ENCODE results near the gene STK39.

Gene STK39

GRCh38 chr2:168062054-168062453, 185.3 kb downstream of the STK39 start:
- TF ChIP-seq, protein P1, sequence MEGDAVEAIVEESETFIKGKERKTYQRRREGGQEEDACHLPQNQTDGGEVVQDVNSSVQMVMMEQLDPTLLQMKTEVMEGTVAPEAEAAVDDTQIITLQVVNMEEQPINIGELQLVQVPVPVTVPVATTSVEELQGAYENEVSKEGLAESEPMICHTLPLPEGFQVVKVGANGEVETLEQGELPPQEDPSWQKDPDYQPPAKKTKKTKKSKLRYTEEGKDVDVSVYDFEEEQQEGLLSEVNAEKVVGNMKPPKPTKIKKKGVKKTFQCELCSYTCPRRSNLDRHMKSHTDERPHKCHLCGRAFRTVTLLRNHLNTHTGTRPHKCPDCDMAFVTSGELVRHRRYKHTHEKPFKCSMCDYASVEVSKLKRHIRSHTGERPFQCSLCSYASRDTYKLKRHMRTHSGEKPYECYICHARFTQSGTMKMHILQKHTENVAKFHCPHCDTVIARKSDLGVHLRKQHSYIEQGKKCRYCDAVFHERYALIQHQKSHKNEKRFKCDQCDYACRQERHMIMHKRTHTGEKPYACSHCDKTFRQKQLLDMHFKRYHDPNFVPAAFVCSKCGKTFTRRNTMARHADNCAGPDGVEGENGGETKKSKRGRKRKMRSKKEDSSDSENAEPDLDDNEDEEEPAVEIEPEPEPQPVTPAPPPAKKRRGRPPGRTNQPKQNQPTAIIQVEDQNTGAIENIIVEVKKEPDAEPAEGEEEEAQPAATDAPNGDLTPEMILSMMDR (conservative IDR thresholded peaks at IDR 0.05; ENCODE audit: low read depth, low read length): no peak
- DNase-seq (ENCODE audit: low read depth): no peak
- H3K4me3 ChIP-seq (ENCODE audit: low read depth, low read length): no peak overlapping the region

DNA sequence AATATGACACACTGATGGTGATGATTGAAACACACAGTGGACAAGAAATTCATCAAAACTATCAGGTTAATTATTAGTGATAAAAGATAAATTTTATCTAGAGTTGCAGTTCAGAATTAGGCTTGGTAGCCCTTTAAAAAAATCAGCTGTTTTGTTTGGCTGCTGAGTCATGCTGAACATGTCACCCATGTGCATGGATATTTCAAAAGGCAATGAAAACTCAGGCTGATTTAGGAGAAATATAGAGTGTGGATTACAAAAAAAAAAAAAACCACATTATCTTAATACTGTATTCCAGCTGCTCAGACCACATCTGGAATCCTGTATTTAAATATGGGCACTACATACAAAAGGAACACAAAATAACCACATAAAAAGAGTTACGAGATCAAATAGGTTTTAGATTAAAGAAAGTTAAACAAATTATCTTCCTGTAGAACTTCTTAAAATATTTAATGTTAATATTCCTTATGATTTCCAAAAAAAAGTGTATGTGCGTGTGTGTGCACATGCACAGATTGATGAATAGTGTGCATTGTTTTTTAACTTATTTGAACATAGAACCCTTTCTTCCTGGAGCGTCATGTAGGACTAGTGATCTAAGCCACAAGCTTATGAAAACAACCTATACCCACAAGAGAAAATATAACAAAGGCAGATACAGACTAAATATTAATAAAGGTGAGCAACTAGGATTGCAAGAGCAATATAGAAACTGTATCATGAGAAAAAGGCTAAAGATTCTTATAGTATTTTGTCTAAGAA, 186.2 kb downstream of the STK39 start:
- no peak overlapping the region for H3K4me3 ChIP-seq (ENCODE audit: low read depth, low read length)
- peak; percentile 70 for DNase-seq (ENCODE audit: low read depth)
- TF ChIP-seq, protein P1 (conservative IDR thresholded peaks at IDR 0.05; ENCODE audit: low read depth, low read length): no peak

- TF ChIP-seq, protein P1 (conservative IDR thresholded peaks at IDR 0.05; ENCODE audit: low read depth, low read length): no peak
- no peak for DNase-seq (ENCODE audit: low read depth)
- no peak overlapping the region for H3K4me3 ChIP-seq (ENCODE audit: low read depth, low read length)
Measured at GRCh38 chr2:168059758-168060157, 187.6 kb downstream of the STK39 start.

GRCh38 chr2:168058675-168059074, 188.7 kb downstream of the STK39 start:
- TF ChIP-seq, protein P1 (conservative IDR thresholded peaks at IDR 0.05; ENCODE audit: low read depth, low read length): no peak
- no peak overlapping the region for H3K4me3 ChIP-seq (ENCODE audit: low read depth, low read length)
- DNase-seq (ENCODE audit: low read depth): no peak

DNA sequence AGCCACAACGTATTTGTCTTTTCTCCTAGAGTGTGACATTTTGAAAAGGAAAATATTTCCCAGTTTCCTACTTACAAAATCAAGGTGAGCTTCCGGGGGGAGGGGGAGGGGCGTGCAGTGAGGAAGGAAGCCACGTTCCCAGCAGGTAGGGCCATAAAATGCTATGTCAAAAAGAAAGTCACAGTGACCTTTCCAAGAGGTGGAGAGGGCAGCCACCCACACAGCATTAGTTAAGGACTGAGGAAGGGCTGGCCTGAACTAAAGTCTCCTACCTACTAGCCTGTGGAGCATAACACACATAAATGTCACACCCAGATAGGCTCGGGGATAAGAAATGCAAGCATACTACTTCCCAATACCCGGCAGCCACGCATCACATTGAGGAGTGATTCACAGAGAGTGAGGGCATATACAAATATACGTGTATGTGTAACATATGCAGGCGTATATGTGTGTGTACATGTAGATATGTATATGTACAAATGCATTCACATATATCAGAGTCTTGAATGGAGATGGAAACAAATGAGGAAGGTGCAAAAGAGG, 191.1 kb downstream of the STK39 start:
- H3K4me3 ChIP-seq (ENCODE audit: low read depth, low read length): no peak overlapping the region
- DNase-seq (ENCODE audit: low read depth): no peak
- TF ChIP-seq, protein P1 (conservative IDR thresholded peaks at IDR 0.05; ENCODE audit: low read depth, low read length): no peak

DNA sequence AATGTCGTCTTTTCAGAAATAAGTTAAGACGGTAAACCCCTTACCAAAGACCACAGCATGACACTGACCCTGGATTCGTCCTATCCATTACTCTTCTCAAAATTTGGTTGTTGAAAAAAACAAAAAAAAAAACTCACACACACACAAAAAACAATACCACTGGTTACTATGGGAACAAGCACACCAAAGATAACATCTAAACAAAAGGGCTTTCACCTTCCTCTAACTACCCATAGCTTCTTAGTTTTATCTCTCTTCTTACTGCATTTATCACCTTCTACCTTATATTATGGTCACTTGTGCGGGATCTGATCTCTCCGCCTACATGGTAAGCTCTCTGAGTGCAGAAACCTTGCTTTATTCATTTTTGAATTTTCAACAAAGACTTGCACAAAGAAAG, 192.7 kb downstream of the STK39 start:
- DNase-seq (ENCODE audit: low read depth): no peak
- no peak overlapping the region for H3K4me3 ChIP-seq (ENCODE audit: low read depth, low read length)
- TF ChIP-seq, protein P1 (conservative IDR thresholded peaks at IDR 0.05; ENCODE audit: low read depth, low read length): no peak

- H3K4me3 ChIP-seq (ENCODE audit: low read depth, low read length): no peak overlapping the region
- TF ChIP-seq, protein P1 (conservative IDR thresholded peaks at IDR 0.05; ENCODE audit: low read depth, low read length): no peak
- DNase-seq (ENCODE audit: low read depth): no peak
Measured at GRCh38 chr2:168053676-168054075, 193.7 kb downstream of the STK39 start.
